AG10803 (cell line): Measurements from ENCODE around the gene KCNS3.

Source experiments
- DNase-seq: peaks from one replicate; pipeline ENCODE4 v3.0.0; 2010; ENCODE audit warnings: low read depth
- H3K4me3 ChIP-seq: 2 replicates; pipeline ENCODE4 v1.5.1; 2011; ENCODE audit warnings: mild to moderate bottlenecking, low read length, control low read depth
- CTCF ChIP-seq: conservative IDR thresholded peaks from 2 replicates; pipeline ENCODE4 v1.5.1; 2011; ENCODE audit warnings: mild to moderate bottlenecking, low read length, control low read depth, inconsistent platforms

Gene KCNS3

GRCh38 chr2:17936599-17936998 is 58.1 kb downstream of the KCNS3 start:
- DNase-seq: no peak
- H3K4me3 ChIP-seq: no peak overlapping the region
- no peak for TF ChIP-seq CTCF

- no peak for TF ChIP-seq CTCF
- no peak for DNase-seq
- no peak overlapping the region for H3K4me3 ChIP-seq
Measured at GRCh38 chr2:17940091-17940630, 61.7 kb downstream of the KCNS3 start.

GRCh38 chr2:17943444-17943843 is 65.0 kb downstream of the KCNS3 start:
- H3K4me3 ChIP-seq: no peak overlapping the region
- no peak for DNase-seq
- TF ChIP-seq CTCF: no peak

GRCh38 chr2:17947113-17947512 is 68.6 kb downstream of the KCNS3 start:
- no peak for TF ChIP-seq CTCF
- no peak for DNase-seq

GRCh38 chr2:17950006-17950405 is 71.5 kb downstream of the KCNS3 start:
- no peak for DNase-seq
- no peak overlapping the region for H3K4me3 ChIP-seq
- TF ChIP-seq CTCF: no peak

More at GRCh38 chr2:17947113-17947512, 68.6 kb downstream of the KCNS3 start:
- no peak overlapping the region for H3K4me3 ChIP-seq

GRCh38 chr2:17951563-17951962 is 73.1 kb downstream of the KCNS3 start:
- DNase-seq: no peak
- no peak for TF ChIP-seq CTCF
- H3K4me3 ChIP-seq: no peak overlapping the region

GRCh38 chr2:17958466-17959092 is 80.1 kb downstream of the KCNS3 start:
- DNase-seq: peak; percentile 64
- TF ChIP-seq CTCF: no peak
- H3K4me3 ChIP-seq: no peak overlapping the region
